H1 (cell line): ENCODE measurements around the gene CSRNP3. TPM values are rescaled to one million over a fixed set of nuclear protein-coding genes. Genes with fewer than 3 reads are reported as not detected.

Experiments
- CTCF ChIA-PET: fragments of 300-600 bp; sonication (Branson Sonifier 250); formaldehyde crosslinking; loops from one replicate; lab custom pipeline; 2021; ENCODE audit not compliant: partially characterized antibody; lab: Charles Lee
- POLR2A ChIA-PET: fragments of 300-600 bp; sonication (Branson Sonifier 250); formaldehyde crosslinking; loops from one replicate; lab custom pipeline; 2021; ENCODE audit warnings: inconsistent platforms; ENCODE audit not compliant: partially characterized antibody; lab: Charles Lee
- DNase-seq, 2 experiments: peaks; one replicate each; pipeline versions ENCODE4 v3.0.0 to v3.0.0-alpha.2; 2010 to 2022; ENCODE audit warnings: low spot score in 2 of 2, low read depth in 1 of 2, mixed read lengths in 1 of 2
- FAIRE-seq: peaks from 2 replicates; lab custom pipeline; 2011; peaks lifted over from hg19 to GRCh38; lab: Jason Lieb, UNC
- H2AFZ ChIP-seq: 2 replicates; pipeline ENCODE4 v1.8.1; 2012; ENCODE audit warnings: low read length, inconsistent platforms
- H2AK5ac ChIP-seq: 2 replicates; pipeline ENCODE4 v1.6.1; 2013; ENCODE audit warnings: low read depth, low read length
- H2BK120ac ChIP-seq: replicated peaks from 2 replicates; pipeline ENCODE3; 2013; ENCODE audit warnings: low read depth, low read length, inconsistent platforms
- H2BK12ac ChIP-seq: 2 replicates; pipeline ENCODE4 v1.6.1; 2013; ENCODE audit warnings: low read depth, low read length
- H2BK15ac ChIP-seq: 2 replicates; pipeline ENCODE4 v1.6.1; 2013; ENCODE audit warnings: low read length
- H2BK20ac ChIP-seq: 2 replicates; pipeline ENCODE4 v1.6.1; 2013; ENCODE audit warnings: low read length
- H2BK5ac ChIP-seq: 2 replicates; pipeline ENCODE4 v1.6.1; 2013; ENCODE audit warnings: low read depth, low read length
- H3K14ac ChIP-seq: 2 replicates; pipeline ENCODE4 v1.6.1; 2013; ENCODE audit warnings: inconsistent platforms; ENCODE audit not compliant: insufficient read length
- H3K18ac ChIP-seq: 2 replicates; pipeline ENCODE4 v1.6.1; 2013; ENCODE audit warnings: low read length; ENCODE audit errors: extremely low read depth
- H3K23ac ChIP-seq: 2 replicates; pipeline ENCODE4 v1.6.1; 2013; ENCODE audit warnings: inconsistent platforms; ENCODE audit not compliant: insufficient read length
- H3K23me2 ChIP-seq: 2 replicates; pipeline ENCODE4 v1.6.1; 2013; ENCODE audit warnings: low read depth, low read length
- H3K27ac ChIP-seq: 2 replicates; pipeline ENCODE4 v1.6.1; 2011; ENCODE audit warnings: low read depth, low read length, inconsistent platforms
- H3K27me3 ChIP-seq, 4 experiments: replicated peaks in 1 of 4; 1 replicate in 1 of 4; 2 replicates in 3 of 4; pipeline versions ENCODE4 v1.6.1 to v1.8.1; 2011 to 2013; ENCODE audit warnings: low read length in 3 of 4, mild to moderate bottlenecking in 3 of 4, inconsistent platforms in 2 of 4, mixed read lengths in 2 of 4, moderate library complexity in 1 of 4; ENCODE audit not compliant: control insufficient read depth in 3 of 4, insufficient read depth in 3 of 4; ENCODE audit errors: extremely low read depth in 1 of 4
- H3K36me3 ChIP-seq, 4 experiments: 2 replicates each; pipeline versions ENCODE4 v1.6.1 to v1.8.1; 2011 to 2013; ENCODE audit warnings: mild to moderate bottlenecking in 4 of 4, low read length in 3 of 4, moderate library complexity in 2 of 4, control low read depth in 1 of 4, inconsistent platforms in 1 of 4; ENCODE audit not compliant: insufficient read depth in 4 of 4, control insufficient read depth in 2 of 4
- H3K4ac ChIP-seq: replicated peaks from 2 replicates; pipeline ENCODE3; 2013; ENCODE audit warnings: low read length, low read depth, mixed read lengths, inconsistent platforms; ENCODE audit not compliant: insufficient read length
- H3K4me1 ChIP-seq, 4 experiments: replicated peaks in 1 of 4; 1 replicate in 1 of 4; 2 replicates in 3 of 4; pipeline versions ENCODE4 v1.6.1 to v1.8.1; 2011 to 2013; ENCODE audit warnings: low read length in 3 of 4, inconsistent platforms in 2 of 4, mixed read lengths in 1 of 4; ENCODE audit not compliant: insufficient read depth in 4 of 4, control insufficient read depth in 3 of 4
- H3K4me2 ChIP-seq, 2 experiments: 2 replicates each; pipeline versions ENCODE4 v1.6.1 to v1.8.1; 2011 to 2013; ENCODE audit warnings: low read depth in 2 of 2, low read length in 2 of 2, control low read depth in 1 of 2, inconsistent platforms in 1 of 2, mild to moderate bottlenecking in 1 of 2; ENCODE audit not compliant: insufficient read depth in 1 of 2
- H3K4me3 ChIP-seq, 4 experiments: fragments of 200-600, 300-600 bp in 1 of 4; sonication (generic), shearing (Covaris generic), sonication (Bioruptor Twin) in 1 of 4; 2 replicates each; pipeline versions ENCODE4 v1.5.1 to v1.8.1; 2011 to 2016; ENCODE audit warnings: low read length in 4 of 4, low read depth in 3 of 4, control low read depth in 2 of 4, inconsistent platforms in 2 of 4, mild to moderate bottlenecking in 2 of 4, mixed read lengths in 1 of 4, moderate library complexity in 1 of 4; ENCODE audit not compliant: insufficient read depth in 2 of 4; ENCODE audit errors: extremely low read depth in 1 of 4
- H3K56ac ChIP-seq: replicated peaks from 2 replicates; pipeline ENCODE3; 2013; ENCODE audit warnings: low read depth, mild to moderate bottlenecking, mixed read lengths, low read length, inconsistent platforms; ENCODE audit not compliant: insufficient read length
- H3K79me1 ChIP-seq: 2 replicates; pipeline ENCODE4 v1.6.1; 2013; ENCODE audit warnings: low read depth, low read length, control low read depth
- H3K79me2 ChIP-seq, 2 experiments: 2 replicates each; pipeline versions ENCODE4 v1.6.1 to v1.8.1; 2012 to 2013; ENCODE audit warnings: low read length in 2 of 2, mild to moderate bottlenecking in 2 of 2, inconsistent platforms in 1 of 2; ENCODE audit not compliant: insufficient read depth in 2 of 2, control insufficient read depth in 1 of 2
- H3K9ac ChIP-seq, 4 experiments: replicated peaks in 1 of 4; 1 replicate in 1 of 4; 2 replicates in 3 of 4; pipeline versions ENCODE4 v1.6.1 to v1.8.1; 2011 to 2013; ENCODE audit warnings: low read depth in 3 of 4, low read length in 3 of 4, control low read depth in 2 of 4, mild to moderate bottlenecking in 2 of 4, moderate library complexity in 2 of 4, inconsistent platforms in 1 of 4; ENCODE audit errors: extremely low read depth in 1 of 4
- H3K9me3 ChIP-seq, 2 experiments: 2 replicates each; pipeline versions ENCODE4 v1.6.1 to v1.8.1; 2012 to 2013; ENCODE audit warnings: mild to moderate bottlenecking in 2 of 2, moderate library complexity in 2 of 2, control low read depth in 1 of 2, inconsistent platforms in 1 of 2, low read depth in 1 of 2, low read length in 1 of 2, mixed read lengths in 1 of 2; ENCODE audit not compliant: insufficient read depth in 2 of 2
- H4K20me1 ChIP-seq, 2 experiments: replicated peaks in 1 of 2; 2 replicates each; pipeline versions ENCODE3 to v1.8.1; 2011 to 2013; ENCODE audit warnings: inconsistent platforms in 2 of 2, low read length in 2 of 2, mild to moderate bottlenecking in 1 of 2; ENCODE audit not compliant: insufficient read depth in 2 of 2, control insufficient read depth in 1 of 2
- H4K5ac ChIP-seq: 2 replicates; pipeline ENCODE4 v1.6.1; 2013; ENCODE audit warnings: low read length, low read depth, mixed read lengths, inconsistent platforms; ENCODE audit not compliant: insufficient read length
- H4K8ac ChIP-seq: 2 replicates; pipeline ENCODE4 v1.8.0; 2013; ENCODE audit warnings: mild to moderate bottlenecking, moderate library complexity, low read length, inconsistent platforms; ENCODE audit not compliant: insufficient read depth; ENCODE audit errors: extremely low read depth
- H4K91ac ChIP-seq: replicated peaks from 2 replicates; pipeline ENCODE3; 2013; ENCODE audit warnings: low read length, mixed read lengths, inconsistent platforms; ENCODE audit not compliant: insufficient read length
- BACH1 ChIP-seq: IDR thresholded peaks from 2 replicates; pipeline ENCODE4 v1.6.1; 2012; ENCODE audit warnings: low read length, improper control_type of control experiment
- BRCA1 ChIP-seq: IDR thresholded peaks from 2 replicates; pipeline ENCODE4 v1.6.1; 2012; ENCODE audit warnings: low read depth, low read length, improper control_type of control experiment
- CHD1 ChIP-seq: IDR thresholded peaks from 2 replicates; pipeline ENCODE4 v1.6.1; 2012; ENCODE audit warnings: low read depth, low read length, improper control_type of control experiment
- HDAC2 ChIP-seq, 2 experiments: fragments of 300-600 bp in 1 of 2; sonication (generic) in 1 of 2; IDR thresholded peaks; 2 replicates each; pipeline ENCODE4 v1.6.1; 2011 to 2012; ENCODE audit warnings: low read depth in 2 of 2, low read length in 2 of 2, mild to moderate bottlenecking in 2 of 2, moderate library complexity in 2 of 2, borderline replicate concordance in 1 of 2, inconsistent platforms in 1 of 2
- HDAC6 ChIP-seq: IDR thresholded peaks from one replicate; pipeline ENCODE4 v1.7.1; 2012; ENCODE audit warnings: low read depth, mild to moderate bottlenecking, inconsistent platforms, low read length, moderate library complexity
- JUND ChIP-seq: IDR thresholded peaks from 2 replicates; pipeline ENCODE4 v1.6.1; 2011; ENCODE audit warnings: mild to moderate bottlenecking, improper control_type of control experiment, low read length
- MAX ChIP-seq: IDR thresholded peaks from 2 replicates; pipeline ENCODE4 v1.6.1; 2012; ENCODE audit warnings: inconsistent platforms
- RAD21 ChIP-seq, 2 experiments: IDR thresholded peaks in 1 of 2; conservative IDR thresholded peaks in 1 of 2; 2 replicates each; pipeline ENCODE4 v1.6.1; 2011; ENCODE audit warnings: low read depth in 2 of 2, low read length in 2 of 2, improper control_type of control experiment in 1 of 2, inconsistent platforms in 1 of 2, mild to moderate bottlenecking in 1 of 2, moderate library complexity in 1 of 2
- SAP30 ChIP-seq: fragments of 300-600 bp; sonication (generic); IDR thresholded peaks from 2 replicates; pipeline ENCODE4 v1.7.1; 2012; ENCODE audit warnings: low read length, moderate library complexity, mild to moderate bottlenecking, inconsistent platforms; ENCODE audit not compliant: insufficient read depth, insufficient replicate concordance
- SP4 ChIP-seq: IDR thresholded peaks from 2 replicates; pipeline ENCODE4 v1.6.1; 2012; ENCODE audit warnings: low read length, inconsistent platforms
- TAF1 ChIP-seq: IDR thresholded peaks from 2 replicates; pipeline ENCODE4 v1.6.1; 2011; ENCODE audit warnings: mild to moderate bottlenecking, low read depth, low read length
- WGBS, 2 experiments: shearing (Covaris generic) in 1 of 2; methylation state at CpG; one replicate each; pipeline versions ENCODE4 v1.1.6 to v1.1.7; 2013 to 2015; ENCODE audit warnings: low lambda C conversion rate in 2 of 2, mixed read lengths in 2 of 2, inconsistent platforms in 1 of 2, low coverage in 1 of 2, missing lambda C conversion rate in 1 of 2; ENCODE audit not compliant: insufficient replicate concordance in 2 of 2, insufficient coverage in 1 of 2, insufficient read length in 1 of 2; ENCODE audit errors: extremely low coverage in 1 of 2, missing lambda C conversion rate in 1 of 2; 5-methylcytosine and 5-hydroxymethylcytosine counted together
- polyA plus RNA-seq, 7 experiments: library from polyadenylated mRNA; depleted of rRNA in 3 of 7; stranded (reverse) in 5 of 7; unstranded in 2 of 7; fragments of >200 nt in 5 of 7; fragments of 200-250 nt in 2 of 7; gene quantifications; 1 replicate in 5 of 7; 2 replicates in 1 of 7; 4 replicates in 1 of 7; pipeline versions ENCODE4 v1.2.1 to v1.2.3, GENCODE V29; 2011 to 2013; ENCODE audit warnings: missing spikeins in 2 of 7, mixed read lengths in 2 of 7
- total RNA-seq: library from RNA; stranded (reverse); fragmentation: NEBNext Ultra II Directional; extraction: Animal tissue kit (Norgen Biotek cat#: 25700); gene quantifications from 2 replicates; pipeline ENCODE4 v1.2.1, GENCODE V29; 2021
- TF ChIP-seq, protein P1 (sequence below), 3 experiments: IDR thresholded peaks; 1 replicate in 2 of 3; 2 replicates in 1 of 3; pipeline versions ENCODE4 v1.5.1 to v1.6.1; 2011; ENCODE audit warnings: low read length in 3 of 3, mild to moderate bottlenecking in 3 of 3, inconsistent platforms in 2 of 3, low read depth in 1 of 3, moderate library complexity in 1 of 3; ENCODE audit not compliant: insufficient read depth in 1 of 3; ENCODE audit errors: control extremely low read depth in 1 of 3

CSRNP3 gene
- total and polyA plus RNA-seq, 2 of the 8 experiments (the other 6 are each of a cell fraction or from before 2014, with no cell fraction given) = 1.3 to 6.5 TPM

- H2BK20ac ChIP-seq = no peak overlapping the region
- no peak overlapping the region for H3K4me2 ChIP-seq
- no peak overlapping the region for H3K27ac ChIP-seq
- no peak overlapping the region for H3K18ac ChIP-seq
- FAIRE-seq (no peak), DNase-seq (no peak)
- H3K56ac ChIP-seq = no peak overlapping the region
- H3K4me1 ChIP-seq = no peaks in the 10 kb centered on the region
- H4K20me1 ChIP-seq = no peaks in the 10 kb centered on the region
- H2BK120ac ChIP-seq = no peak overlapping the region
- no peaks in the 10 kb centered on the region for H3K79me2 ChIP-seq
- no peak overlapping the region for H4K5ac ChIP-seq
- CTCF ChIA-PET = no interaction called here
- no peak overlapping the region for H3K14ac ChIP-seq
- H3K23ac ChIP-seq = no peak overlapping the region
- POLR2A ChIA-PET = no interaction called here
- WGBS, 2 experiments = 88% methylated on average over 4 of the region's 4 CpGs; no CpG with 5 or more reads in 1 of the 2 experiments
- no peaks in the 10 kb centered on the region for H3K27me3 ChIP-seq
- H3K9ac ChIP-seq = no peak overlapping the region
- H2BK12ac ChIP-seq = no peak overlapping the region
- no peak overlapping the region for H2AK5ac ChIP-seq
- H3K4me3 ChIP-seq = no peak overlapping the region
- no peaks in the 10 kb centered on the region for H3K9me3 ChIP-seq
- H2BK5ac ChIP-seq = no peak overlapping the region
- H3K4ac ChIP-seq = no peak overlapping the region
- H2AFZ ChIP-seq = no peak overlapping the region
- no peak overlapping the region for H2BK15ac ChIP-seq
- no peaks in the 10 kb centered on the region for H3K79me1 ChIP-seq
- H3K36me3 ChIP-seq = no peaks in the 10 kb centered on the region; a peak in 1 of 8 replicates
- H4K8ac ChIP-seq = no peak overlapping the region
- no peak overlapping the region for H4K91ac ChIP-seq
- H3K23me2 ChIP-seq = no peaks in the 10 kb centered on the region
- TF ChIP-seq CHD1 (no peak), RAD21 (IDR thresholded peaks at IDR 0.05 in 1 of 2, conservative IDR thresholded peaks at IDR 0.05 in 1 of 2; ENCODE audit: low read depth in 2 of 2, low read length in 2 of 2) (no peak), HDAC6 (no peak), TAF1 (no peak), MAX (no peak), JUND (no peak), BRCA1 (no peak), HDAC2 (IDR thresholded peaks at IDR 0.05; ENCODE audit: borderline replicate concordance in 1 of 2, low read depth in 2 of 2, low read length in 2 of 2) (no peak), SP4 (no peak), BACH1 (no peak), SAP30 (no peak)
- TF ChIP-seq, protein P1, sequence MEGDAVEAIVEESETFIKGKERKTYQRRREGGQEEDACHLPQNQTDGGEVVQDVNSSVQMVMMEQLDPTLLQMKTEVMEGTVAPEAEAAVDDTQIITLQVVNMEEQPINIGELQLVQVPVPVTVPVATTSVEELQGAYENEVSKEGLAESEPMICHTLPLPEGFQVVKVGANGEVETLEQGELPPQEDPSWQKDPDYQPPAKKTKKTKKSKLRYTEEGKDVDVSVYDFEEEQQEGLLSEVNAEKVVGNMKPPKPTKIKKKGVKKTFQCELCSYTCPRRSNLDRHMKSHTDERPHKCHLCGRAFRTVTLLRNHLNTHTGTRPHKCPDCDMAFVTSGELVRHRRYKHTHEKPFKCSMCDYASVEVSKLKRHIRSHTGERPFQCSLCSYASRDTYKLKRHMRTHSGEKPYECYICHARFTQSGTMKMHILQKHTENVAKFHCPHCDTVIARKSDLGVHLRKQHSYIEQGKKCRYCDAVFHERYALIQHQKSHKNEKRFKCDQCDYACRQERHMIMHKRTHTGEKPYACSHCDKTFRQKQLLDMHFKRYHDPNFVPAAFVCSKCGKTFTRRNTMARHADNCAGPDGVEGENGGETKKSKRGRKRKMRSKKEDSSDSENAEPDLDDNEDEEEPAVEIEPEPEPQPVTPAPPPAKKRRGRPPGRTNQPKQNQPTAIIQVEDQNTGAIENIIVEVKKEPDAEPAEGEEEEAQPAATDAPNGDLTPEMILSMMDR (IDR thresholded peaks at IDR 0.05; ENCODE audit: control extremely low read depth in 1 of 3, insufficient read depth in 1 of 3, low read depth in 1 of 3, low read length in 3 of 3) = no peak
These were observed 25.1 kb downstream of the CSRNP3 start for GRCh38 chr2:165494573-165494972.
